Measurements from ENCODE around the gene RFFL. TPM values are rescaled to one million over a fixed set of nuclear protein-coding genes. Genes with fewer than 3 reads are reported as not detected.
"Not testable (repeated sequence)": the region's sequence is repeated elsewhere in the genome, so short reads cannot be mapped to it uniquely, and the experiment has no call there.

The RFFL gene
- total RNA-seq, 1 experiment from 2014 or later = 29.6 TPM

DNA sequence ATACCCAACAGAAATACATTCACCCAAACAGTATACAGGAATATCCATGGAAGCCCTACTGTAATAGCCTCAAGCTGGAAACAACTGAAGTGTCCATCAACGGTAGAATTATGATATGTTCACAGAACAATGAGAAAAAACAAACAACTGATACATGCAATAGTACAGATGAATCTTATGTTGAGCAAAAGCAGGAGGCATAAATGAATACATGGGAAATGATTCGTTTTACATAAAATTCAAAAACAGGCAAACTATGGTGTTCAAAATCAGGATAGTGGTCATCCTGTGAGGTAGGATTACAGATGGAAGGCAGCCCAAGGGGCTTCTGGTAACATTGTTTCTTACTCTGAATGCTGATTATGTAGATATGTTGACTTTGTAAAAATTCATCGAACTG, 25.1 kb downstream of the RFFL start:
- BruUV-seq (replicated peaks) = no TSS peak
- ChIA-PET CTCF (no interaction called here), POLR2A (no interaction called here)

DNA sequence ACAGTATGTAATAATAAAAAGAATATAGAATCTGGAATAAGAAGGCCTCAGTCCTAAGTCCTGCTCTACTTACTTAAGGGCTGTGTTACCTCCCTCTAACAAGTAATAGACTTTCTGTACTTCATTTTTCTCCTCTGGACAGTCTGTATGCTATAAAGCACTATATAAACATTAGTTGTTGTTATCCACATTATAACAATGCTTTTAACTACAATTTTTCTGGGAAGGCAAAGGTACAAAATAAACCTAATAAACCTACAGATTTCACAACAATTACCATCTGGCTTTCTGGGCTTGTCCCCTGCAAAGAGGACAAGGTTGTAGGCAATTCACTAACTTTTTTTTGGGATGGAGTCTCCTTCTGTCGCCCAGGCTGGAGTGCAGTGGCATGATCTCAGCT, 32.7 kb downstream of the RFFL start:
- H3K27me3 ChIP-seq (replicated peaks; ENCODE audit: control insufficient read depth, insufficient read depth, low read length) = no peaks in the 10 kb centered on the region
- H3K27me3 Mint-ChIP-seq (ENCODE audit: insufficient read depth, unreplicated experiment) = no peaks in the 10 kb centered on the region
- no peak overlapping the region for H3K4me3 Mint-ChIP-seq (ENCODE audit: unreplicated experiment)
- no peaks in the 10 kb centered on the region for H3K9me3 ChIP-seq
- DNase-seq = no peak
- H3K4me1 Mint-ChIP-seq (ENCODE audit: low read depth, unreplicated experiment) = peaks cover 7% of the 10 kb centered on the region
- H3K9me3 Mint-ChIP-seq (ENCODE audit: unreplicated experiment) = no peaks in the 10 kb centered on the region
- H3K4me1 ChIP-seq = peaks cover 12% of the 10 kb centered on the region; the same call in 1 of the 2 replicates
- peaks cover 14% of the 10 kb centered on the region for H3K36me3 Mint-ChIP-seq (ENCODE audit: insufficient read depth, unreplicated experiment)
- no peaks in the 10 kb centered on the region; the same call in 1 of the 2 replicates for H3K36me3 ChIP-seq (ENCODE audit: control insufficient read depth, insufficient read depth, low read length)
- intact Hi-C loops (cut with micrococcal nuclease; ENCODE audit: unreplicated experiment) = no loop called here
- BruUV-seq (replicated peaks) = no TSS peak
- POLR2A ChIA-PET = no interaction called here
- no peak overlapping the region for H3K27ac Mint-ChIP-seq (ENCODE audit: unreplicated experiment)
- H3K4me3 ChIP-seq (ENCODE audit: low read depth, low read length) = no peak overlapping the region
- TF ChIP-seq, protein P1, sequence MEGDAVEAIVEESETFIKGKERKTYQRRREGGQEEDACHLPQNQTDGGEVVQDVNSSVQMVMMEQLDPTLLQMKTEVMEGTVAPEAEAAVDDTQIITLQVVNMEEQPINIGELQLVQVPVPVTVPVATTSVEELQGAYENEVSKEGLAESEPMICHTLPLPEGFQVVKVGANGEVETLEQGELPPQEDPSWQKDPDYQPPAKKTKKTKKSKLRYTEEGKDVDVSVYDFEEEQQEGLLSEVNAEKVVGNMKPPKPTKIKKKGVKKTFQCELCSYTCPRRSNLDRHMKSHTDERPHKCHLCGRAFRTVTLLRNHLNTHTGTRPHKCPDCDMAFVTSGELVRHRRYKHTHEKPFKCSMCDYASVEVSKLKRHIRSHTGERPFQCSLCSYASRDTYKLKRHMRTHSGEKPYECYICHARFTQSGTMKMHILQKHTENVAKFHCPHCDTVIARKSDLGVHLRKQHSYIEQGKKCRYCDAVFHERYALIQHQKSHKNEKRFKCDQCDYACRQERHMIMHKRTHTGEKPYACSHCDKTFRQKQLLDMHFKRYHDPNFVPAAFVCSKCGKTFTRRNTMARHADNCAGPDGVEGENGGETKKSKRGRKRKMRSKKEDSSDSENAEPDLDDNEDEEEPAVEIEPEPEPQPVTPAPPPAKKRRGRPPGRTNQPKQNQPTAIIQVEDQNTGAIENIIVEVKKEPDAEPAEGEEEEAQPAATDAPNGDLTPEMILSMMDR (IDR thresholded peaks at IDR 0.05; ENCODE audit: insufficient read depth in 1 of 2, low read depth in 1 of 2, low read length in 1 of 2, severe bottlenecking in 1 of 2, unreplicated experiment in 1 of 2) = no peak
- CTCF ChIA-PET = no interaction called here

More for the DNA sequence above, 25.1 kb downstream of the RFFL start:
- no peak for DNase-seq
- Histone ChIP-seq H3K27me3 (replicated peaks; ENCODE audit: control insufficient read depth, insufficient read depth, low read length) (no peaks in the 10 kb centered on the region), H3K36me3 (ENCODE audit: control insufficient read depth, insufficient read depth, low read length) (no peaks in the 10 kb centered on the region), H3K4me3 (ENCODE audit: low read depth, low read length) (no peak overlapping the region), H3K4me1 (no peaks in the 10 kb centered on the region), H3K9me3 (no peaks in the 10 kb centered on the region)
- H3K27ac Mint-ChIP-seq (ENCODE audit: unreplicated experiment) = no peak overlapping the region
- intact Hi-C loops (cut with micrococcal nuclease; ENCODE audit: unreplicated experiment) = no loop called here
- H3K27me3 Mint-ChIP-seq (ENCODE audit: insufficient read depth, unreplicated experiment) = no peaks in the 10 kb centered on the region
- H3K9me3 Mint-ChIP-seq (ENCODE audit: unreplicated experiment) = no peaks in the 10 kb centered on the region
- TF ChIP-seq, protein P1 (IDR thresholded peaks at IDR 0.05; ENCODE audit: insufficient read depth in 1 of 2, low read depth in 1 of 2, low read length in 1 of 2, severe bottlenecking in 1 of 2, unreplicated experiment in 1 of 2) = no peak
- H3K4me3 Mint-ChIP-seq (ENCODE audit: unreplicated experiment) = no peak overlapping the region
- H3K36me3 Mint-ChIP-seq (ENCODE audit: insufficient read depth, unreplicated experiment) = no peaks in the 10 kb centered on the region
- H3K4me1 Mint-ChIP-seq (ENCODE audit: low read depth, unreplicated experiment) = no peaks in the 10 kb centered on the region

DNA sequence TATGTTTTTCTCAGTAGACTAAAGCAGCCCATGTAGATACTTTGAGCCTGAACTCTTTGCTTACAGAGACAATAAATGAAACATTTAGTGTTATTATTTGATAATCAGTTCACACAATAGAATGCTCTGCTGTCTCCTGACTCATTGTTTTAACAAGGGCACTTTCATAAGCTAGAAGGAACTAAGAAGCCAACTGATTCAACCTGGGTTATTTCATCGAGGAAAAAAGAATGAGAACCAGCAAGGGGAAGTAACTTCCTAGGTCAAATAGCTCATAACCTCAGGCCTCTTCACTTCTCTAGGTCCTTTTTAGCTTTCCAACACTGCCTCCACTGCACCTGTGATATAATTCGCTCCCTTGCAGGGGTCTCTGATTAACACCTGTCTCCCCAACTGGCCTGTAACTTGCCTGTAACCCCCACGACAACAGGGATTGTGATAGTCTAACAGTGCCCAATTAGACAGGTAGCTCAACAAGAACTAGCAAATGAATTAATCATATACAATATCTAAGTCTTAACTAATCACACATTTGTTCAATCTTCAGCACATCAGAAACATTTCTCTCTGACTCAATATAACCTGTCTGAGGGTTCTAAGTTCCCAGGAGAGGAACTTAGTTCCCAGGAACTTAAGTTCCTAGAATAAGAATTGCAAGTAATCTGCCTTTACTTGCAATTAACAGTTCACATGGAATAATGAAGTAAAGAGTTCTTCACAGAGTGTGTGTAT, 34.8 kb downstream of the RFFL start:
- peaks cover 7% of the 10 kb centered on the region for H3K4me1 Mint-ChIP-seq (ENCODE audit: low read depth, unreplicated experiment)
- H3K4me1 ChIP-seq = peaks cover 12% of the 10 kb centered on the region; the same call in 1 of the 2 replicates
- H3K4me3 ChIP-seq (ENCODE audit: low read depth, low read length) = no peak overlapping the region
- CTCF ChIA-PET = no interaction called here
- POLR2A ChIA-PET = no interaction called here
- peaks cover 14% of the 10 kb centered on the region for H3K36me3 Mint-ChIP-seq (ENCODE audit: insufficient read depth, unreplicated experiment)
- H3K9me3 ChIP-seq = no peaks in the 10 kb centered on the region
- peaks cover 1% of the 10 kb centered on the region; the same call in 1 of the 2 replicates for H3K36me3 ChIP-seq (ENCODE audit: control insufficient read depth, insufficient read depth, low read length)
- intact Hi-C loops (cut with micrococcal nuclease; ENCODE audit: unreplicated experiment) = no loop called here
- no peaks in the 10 kb centered on the region for H3K27me3 ChIP-seq (replicated peaks; ENCODE audit: control insufficient read depth, insufficient read depth, low read length)
- TF ChIP-seq, protein P1 (IDR thresholded peaks at IDR 0.05; ENCODE audit: insufficient read depth in 1 of 2, low read depth in 1 of 2, low read length in 1 of 2, severe bottlenecking in 1 of 2, unreplicated experiment in 1 of 2) = no peak
- BruUV-seq (replicated peaks) = no TSS peak
- no peaks in the 10 kb centered on the region for H3K9me3 Mint-ChIP-seq (ENCODE audit: unreplicated experiment)
- no peak overlapping the region for H3K4me3 Mint-ChIP-seq (ENCODE audit: unreplicated experiment)
- DNase-seq = no peak
- no peaks in the 10 kb centered on the region for H3K27me3 Mint-ChIP-seq (ENCODE audit: insufficient read depth, unreplicated experiment)
- no peak overlapping the region for H3K27ac Mint-ChIP-seq (ENCODE audit: unreplicated experiment)

DNA sequence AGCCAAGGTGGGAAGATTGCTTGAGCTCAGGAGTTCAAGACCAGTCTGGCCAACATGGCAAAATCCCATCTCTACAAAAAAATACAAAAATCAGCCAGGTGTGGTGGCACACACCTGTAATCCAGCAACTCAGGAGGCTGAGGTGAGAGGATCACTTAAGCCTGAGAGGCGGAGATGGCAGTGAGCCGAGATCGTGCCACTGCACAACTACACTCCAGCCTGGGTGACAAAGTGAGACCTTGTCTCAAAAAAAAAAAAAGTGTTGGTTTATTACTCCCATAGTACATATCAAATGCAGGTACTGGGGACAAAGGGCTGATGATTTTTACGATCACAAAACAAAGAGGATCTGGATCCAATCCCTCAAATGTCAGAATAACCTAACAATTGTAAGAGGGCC, 35.4 kb downstream of the RFFL start:
- peaks cover 12% of the 10 kb centered on the region; the same call in 1 of the 2 replicates for H3K4me1 ChIP-seq
- H3K27ac Mint-ChIP-seq (ENCODE audit: unreplicated experiment); H3K4me1 Mint-ChIP-seq (ENCODE audit: low read depth, unreplicated experiment); H3K4me3 ChIP-seq (ENCODE audit: low read depth, low read length); POLR2A ChIA-PET; H3K27me3 Mint-ChIP-seq (ENCODE audit: insufficient read depth, unreplicated experiment); CTCF ChIA-PET; BruUV-seq (replicated peaks); H3K9me3 ChIP-seq; intact Hi-C loops (cut with micrococcal nuclease; ENCODE audit: unreplicated experiment); H3K27me3 ChIP-seq (replicated peaks; ENCODE audit: control insufficient read depth, insufficient read depth, low read length); H3K9me3 Mint-ChIP-seq (ENCODE audit: unreplicated experiment); H3K4me3 Mint-ChIP-seq (ENCODE audit: unreplicated experiment); H3K36me3 ChIP-seq (ENCODE audit: control insufficient read depth, insufficient read depth, low read length); DNase-seq: not testable (repeated sequence)
- peaks cover 13% of the 10 kb centered on the region for H3K36me3 Mint-ChIP-seq (ENCODE audit: insufficient read depth, unreplicated experiment)

All from Caco-2 (cell line).